GM06990 (cell line): Measurements from ENCODE around the gene ATP7B.

Experiments used
- DNase-seq: peaks from one replicate; pipeline ENCODE4 v3.0.0-alpha.2; 2011; ENCODE audit not compliant: insufficient read length; ENCODE audit errors: extremely low read depth
- H3K27me3 ChIP-seq: replicated peaks from 2 replicates; pipeline ENCODE4 v1.6.0; 2011; ENCODE audit warnings: low read length; ENCODE audit not compliant: control insufficient read depth, insufficient read depth
- H3K36me3 ChIP-seq: 2 replicates; pipeline ENCODE4 v1.5.1; 2011; ENCODE audit warnings: low read length; ENCODE audit not compliant: control insufficient read depth, insufficient read depth
- H3K4me3 ChIP-seq: replicated peaks from 2 replicates; pipeline ENCODE4 v1.5.1; 2011; ENCODE audit warnings: low read depth, mild to moderate bottlenecking, control low read depth, low read length
- CTCF ChIP-seq: IDR thresholded peaks from 2 replicates; pipeline ENCODE4 v1.5.1; 2011; ENCODE audit warnings: low read length, control low read depth, mild to moderate bottlenecking, inconsistent platforms; ENCODE audit not compliant: insufficient read depth, poor library complexity, severe bottlenecking

Gene ATP7B

DNA sequence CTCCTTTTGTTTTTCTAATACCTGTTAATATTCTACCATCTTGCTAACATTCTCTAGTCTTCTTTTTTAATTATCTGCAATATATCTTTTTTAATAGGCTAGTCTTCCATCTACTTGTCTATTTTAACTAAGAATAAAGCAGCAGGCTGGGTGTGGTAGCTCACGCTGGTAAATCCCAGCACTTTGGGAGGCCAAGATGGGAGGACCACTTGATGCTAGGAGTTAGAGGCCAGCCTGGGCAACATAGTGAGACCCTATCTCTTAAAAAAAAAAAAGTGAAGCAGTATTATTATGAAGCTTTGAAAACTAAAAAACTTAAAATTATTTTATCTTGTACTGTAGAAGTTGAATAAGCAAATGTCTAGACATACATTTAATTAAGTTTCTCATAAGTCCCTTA, 16.6 kb upstream of the ATP7B start:
- no peak overlapping the region for H3K4me3 ChIP-seq
- H3K27me3 ChIP-seq: no peaks in the 10 kb centered on the region
- TF ChIP-seq CTCF: no peak
- no peak for DNase-seq
- peaks cover 16% of the 10 kb centered on the region for H3K36me3 ChIP-seq

DNA sequence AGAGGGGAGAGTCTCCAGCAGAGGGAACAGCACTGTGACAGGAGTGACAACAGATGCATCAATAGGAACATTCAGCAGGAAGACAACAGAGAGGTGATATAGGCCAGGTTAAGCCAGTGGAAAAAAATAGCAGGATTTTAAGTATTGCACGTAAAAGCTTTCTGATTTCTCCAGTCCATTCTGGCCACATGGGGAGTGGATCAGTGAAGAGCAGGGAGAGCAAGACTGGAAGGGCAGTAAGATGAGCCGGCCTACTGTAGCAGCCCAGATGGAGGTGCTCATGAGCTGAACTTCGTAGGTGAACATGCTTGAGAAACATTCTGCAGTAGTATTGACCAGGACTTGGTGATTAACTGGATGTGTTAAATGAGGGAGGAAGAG, 15.0 kb upstream of the ATP7B start:
- H3K36me3 ChIP-seq: peaks cover 18% of the 10 kb centered on the region
- no peak for TF ChIP-seq CTCF
- no peaks in the 10 kb centered on the region for H3K27me3 ChIP-seq
- H3K4me3 ChIP-seq: no peak overlapping the region
- DNase-seq: no peak

DNA sequence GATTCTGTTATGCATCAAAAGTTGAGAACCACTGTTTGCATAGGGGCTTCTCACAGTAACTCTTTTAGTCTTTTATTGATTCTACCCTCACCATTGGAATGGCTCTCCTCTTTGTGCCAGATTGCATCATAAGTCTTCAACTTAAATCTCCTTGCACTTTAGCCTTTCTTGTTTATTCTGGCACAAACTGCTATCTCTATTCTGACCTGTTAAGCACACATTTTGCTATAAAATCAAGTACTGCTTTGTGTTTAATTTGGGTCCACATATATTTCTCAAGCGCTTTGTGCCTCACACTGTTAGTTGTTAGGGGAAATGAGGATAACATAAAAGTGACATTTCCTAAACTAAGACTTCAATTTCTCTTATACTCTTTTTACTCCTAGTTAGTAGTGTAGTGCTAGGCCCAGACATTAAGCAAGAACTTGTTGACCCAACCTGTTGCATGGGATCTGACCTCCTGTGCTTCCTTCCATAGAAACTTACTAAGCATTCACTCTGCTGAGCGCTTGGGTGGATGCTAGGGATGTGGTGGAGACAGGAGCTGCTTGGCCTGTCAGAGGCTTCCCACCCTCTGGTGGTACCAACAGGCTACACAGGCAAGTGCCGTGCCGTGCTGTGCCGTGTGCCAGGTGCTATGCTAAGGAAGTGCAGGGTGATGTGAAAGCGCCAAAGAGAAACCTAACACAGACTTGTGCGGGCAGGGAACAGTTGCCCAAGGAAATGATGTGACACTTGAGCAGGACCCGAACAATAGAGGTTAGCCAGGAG, 14.4 kb upstream of the ATP7B start:
- DNase-seq: no peak
- H3K4me3 ChIP-seq: no peak overlapping the region
- H3K27me3 ChIP-seq: no peaks in the 10 kb centered on the region
- peaks cover 19% of the 10 kb centered on the region for H3K36me3 ChIP-seq
- no peak for TF ChIP-seq CTCF

GRCh38 chr13:52024481-52024880, 13.2 kb upstream of the ATP7B start, which contains the start of gene UTP14C:
Gene UTP14C (plus strand): TSS chr13:52024691. CDS start chr13:52028805, 4,114 bp downstream.
- no peak for DNase-seq
- no peaks in the 10 kb centered on the region for H3K27me3 ChIP-seq
- TF ChIP-seq CTCF: no peak
- peaks cover 19% of the 10 kb centered on the region for H3K36me3 ChIP-seq
- no peak within 1 kb of the TSS for H3K4me3 ChIP-seq

- H3K4me3 ChIP-seq: no peak overlapping the region
- no peak for DNase-seq
Measured at GRCh38 chr13:52022356-52022755, 11.1 kb upstream of the ATP7B start.

More at GRCh38 chr13:52022356-52022755, 11.1 kb upstream of the ATP7B start:
- TF ChIP-seq CTCF: no peak
- Histone ChIP-seq H3K27me3 (no peaks in the 10 kb centered on the region), H3K36me3 (peaks cover 16% of the 10 kb centered on the region)
